ENCODE data around the gene CACNA1H.

DNA sequence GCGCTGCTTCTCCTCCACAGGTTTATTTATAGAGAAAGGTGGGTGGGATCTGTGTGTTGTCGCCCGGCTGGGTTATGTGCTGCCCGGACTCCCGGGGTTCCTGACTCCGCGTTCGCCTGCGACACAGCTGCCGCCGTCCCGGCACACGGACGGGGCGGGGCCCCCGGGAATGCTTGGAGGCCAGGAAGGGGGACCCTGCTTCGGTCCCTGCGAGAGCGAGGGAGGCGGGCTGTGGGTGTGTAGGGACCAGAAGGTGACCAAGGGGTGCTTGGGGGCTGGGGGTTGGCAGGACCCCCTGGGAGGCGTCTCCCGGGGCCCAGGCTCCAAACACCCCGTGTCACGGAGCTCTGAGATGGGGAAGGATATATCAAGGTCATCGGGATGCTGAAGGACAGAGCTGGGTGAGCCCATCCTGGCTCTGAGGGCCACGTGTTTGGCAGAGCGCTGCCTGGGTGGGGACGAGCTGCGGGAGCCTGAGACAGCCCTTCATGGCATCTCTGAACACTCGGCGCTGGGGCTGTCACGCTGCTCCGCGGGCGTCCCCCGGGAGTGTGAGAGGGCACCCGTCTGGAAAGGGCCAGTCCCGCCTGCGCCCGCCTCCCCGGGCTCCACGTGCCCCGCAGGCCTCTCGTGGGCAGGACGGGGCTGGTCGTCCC is 4.2 kb downstream of the CACNA1H start:
- TF ChIP-seq, protein P1, sequence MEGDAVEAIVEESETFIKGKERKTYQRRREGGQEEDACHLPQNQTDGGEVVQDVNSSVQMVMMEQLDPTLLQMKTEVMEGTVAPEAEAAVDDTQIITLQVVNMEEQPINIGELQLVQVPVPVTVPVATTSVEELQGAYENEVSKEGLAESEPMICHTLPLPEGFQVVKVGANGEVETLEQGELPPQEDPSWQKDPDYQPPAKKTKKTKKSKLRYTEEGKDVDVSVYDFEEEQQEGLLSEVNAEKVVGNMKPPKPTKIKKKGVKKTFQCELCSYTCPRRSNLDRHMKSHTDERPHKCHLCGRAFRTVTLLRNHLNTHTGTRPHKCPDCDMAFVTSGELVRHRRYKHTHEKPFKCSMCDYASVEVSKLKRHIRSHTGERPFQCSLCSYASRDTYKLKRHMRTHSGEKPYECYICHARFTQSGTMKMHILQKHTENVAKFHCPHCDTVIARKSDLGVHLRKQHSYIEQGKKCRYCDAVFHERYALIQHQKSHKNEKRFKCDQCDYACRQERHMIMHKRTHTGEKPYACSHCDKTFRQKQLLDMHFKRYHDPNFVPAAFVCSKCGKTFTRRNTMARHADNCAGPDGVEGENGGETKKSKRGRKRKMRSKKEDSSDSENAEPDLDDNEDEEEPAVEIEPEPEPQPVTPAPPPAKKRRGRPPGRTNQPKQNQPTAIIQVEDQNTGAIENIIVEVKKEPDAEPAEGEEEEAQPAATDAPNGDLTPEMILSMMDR (IDR thresholded peaks at IDR 0.05; ENCODE audit: poor library complexity), result no peak
- no peak for TF ChIP-seq EZH2phosphoT487 (IDR thresholded peaks at IDR 0.05; ENCODE audit: low read depth, severe bottlenecking, unreplicated experiment)
